Neural cell (in vitro differentiated cells): ENCODE results near the gene GNG12. TPM values are rescaled to one million over a fixed set of nuclear protein-coding genes. Genes with fewer than 3 reads are reported as not detected.

Experiments used
- H2AFZ ChIP-seq: fragments of 200-600, 300-800 bp; sonication (generic), shearing (Covaris generic); 2 replicates; pipeline ENCODE4 v1.6.0; 2014; ENCODE audit warnings: low read depth, mild to moderate bottlenecking, antibody characterized with exemption, low read length, moderate library complexity
- H3F3A ChIP-seq: fragments of 200-600 bp; shearing (Covaris generic); 2 replicates; pipeline ENCODE4 v1.6.1; 2016; ENCODE audit warnings: mild to moderate bottlenecking, moderate library complexity, mixed read lengths, antibody characterized with exemption, low read length; ENCODE audit not compliant: insufficient read depth, poor library complexity, severe bottlenecking
- H3K27ac ChIP-seq: fragments of 200-600, 300-800 bp; sonication (generic), shearing (Covaris generic); 2 replicates; pipeline ENCODE4 v1.5.1; 2014; ENCODE audit warnings: mild to moderate bottlenecking, low read length, moderate library complexity
- H3K27me3 ChIP-seq: fragments of 300-800, 200-600 bp; sonication (generic), shearing (Covaris generic); 2 replicates; pipeline ENCODE4 v1.6.0; 2014; ENCODE audit warnings: mild to moderate bottlenecking, low read depth, low read length, moderate library complexity; ENCODE audit not compliant: insufficient read depth
- H3K36me3 ChIP-seq: fragments of 300-800, 200-600 bp; sonication (generic), shearing (Covaris generic); 2 replicates; pipeline ENCODE4 v1.5.1; 2014; ENCODE audit warnings: mild to moderate bottlenecking, antibody characterized with exemption, low read length, moderate library complexity; ENCODE audit not compliant: insufficient read depth
- H3K4me2 ChIP-seq: fragments of 300-800, 200-600 bp; sonication (generic), shearing (Covaris generic); 2 replicates; pipeline ENCODE4 v1.6.0; 2014; ENCODE audit warnings: mild to moderate bottlenecking, low read length
- H3K4me3 ChIP-seq: fragments of 300-800, 200-600 bp; sonication (generic), shearing (Covaris generic); 2 replicates; pipeline ENCODE4 v1.5.1; 2014; ENCODE audit warnings: mild to moderate bottlenecking, low read length, moderate library complexity
- H3K79me2 ChIP-seq: fragments of 200-600 bp; shearing (Covaris generic); replicated peaks from 2 replicates; pipeline ENCODE4 v1.6.0; 2014; ENCODE audit warnings: mild to moderate bottlenecking, low read length, moderate library complexity; ENCODE audit not compliant: insufficient read depth
- H3K9ac ChIP-seq: fragments of 300-800, 200-600 bp; sonication (generic), shearing (Covaris generic); 2 replicates; pipeline ENCODE4 v1.6.1; 2016; ENCODE audit warnings: mild to moderate bottlenecking, low read length, mixed read lengths
- H3K9me2 ChIP-seq: fragments of 200-600 bp; shearing (Covaris generic); 2 replicates; pipeline ENCODE4 v1.6.1; 2016; ENCODE audit warnings: mild to moderate bottlenecking, low read length, mixed read lengths; ENCODE audit not compliant: insufficient read depth
- H3K9me3 ChIP-seq: fragments of 200-600, 300-800 bp; sonication (generic), shearing (Covaris generic); 2 replicates; pipeline ENCODE4 v1.6.1; 2016; ENCODE audit warnings: mild to moderate bottlenecking, mixed run types, low read length, moderate library complexity, mixed read lengths
- H4K20me1 ChIP-seq: fragments of 200-600 bp; shearing (Covaris generic); 2 replicates; pipeline ENCODE4 v1.6.1; 2016; ENCODE audit warnings: mild to moderate bottlenecking, mixed run types; ENCODE audit not compliant: insufficient read depth
- EP300 ChIP-seq: fragments of 450-650 bp; conservative IDR thresholded peaks from 2 replicates; pipeline ENCODE4 v1.6.1; 2014; ENCODE audit warnings: antibody characterized with exemption, mild to moderate bottlenecking, moderate library complexity; ENCODE audit not compliant: poor library complexity, severe bottlenecking
- EZH2 ChIP-seq: fragments of 200-600, 300-800 bp; shearing (Covaris generic), sonication (generic); IDR thresholded peaks from 2 replicates; pipeline ENCODE4 v1.6.1; 2014; ENCODE audit warnings: antibody characterized with exemption, low read length, borderline replicate concordance, mild to moderate bottlenecking; ENCODE audit not compliant: insufficient read depth, poor library complexity, severe bottlenecking
- MXI1 ChIP-seq: fragments of 450-650 bp; conservative IDR thresholded peaks from 2 replicates; pipeline ENCODE4 v1.6.1; 2014; ENCODE audit warnings: antibody characterized with exemption, mild to moderate bottlenecking; ENCODE audit not compliant: poor library complexity, severe bottlenecking
- POLR2AphosphoS5 ChIP-seq: IDR thresholded peaks from 2 replicates; pipeline ENCODE4 v1.6.1; 2012
- RAD21 ChIP-seq: fragments of 450-650 bp; conservative IDR thresholded peaks from 2 replicates; pipeline ENCODE4 v1.6.1; 2014; ENCODE audit warnings: antibody characterized with exemption, mild to moderate bottlenecking, moderate library complexity
- REST ChIP-seq: IDR thresholded peaks from 2 replicates; pipeline ENCODE4 v1.6.1; 2012; ENCODE audit warnings: borderline replicate concordance
- SMC3 ChIP-seq: fragments of 450-650 bp; conservative IDR thresholded peaks from 2 replicates; pipeline ENCODE4 v1.6.1; 2014; ENCODE audit warnings: antibody characterized with exemption, mild to moderate bottlenecking, moderate library complexity; ENCODE audit not compliant: poor library complexity
- TAF1 ChIP-seq: IDR thresholded peaks from 2 replicates; pipeline ENCODE4 v1.6.1; 2012; ENCODE audit warnings: low read depth
- polyA plus RNA-seq: library from polyadenylated mRNA; depleted of rRNA; stranded (reverse); fragments of >200 nt; gene quantifications from 2 replicates; pipeline ENCODE4 v1.2.3, GENCODE V29; 2014
- TF ChIP-seq, protein P1 (sequence below): fragments of 450-650 bp; IDR thresholded peaks from 2 replicates; pipeline ENCODE4 v1.5.1; 2014; ENCODE audit warnings: antibody characterized with exemption, mild to moderate bottlenecking, moderate library complexity; ENCODE audit not compliant: poor library complexity, severe bottlenecking

The GNG12 gene
- polyA plus RNA-seq, 1 donor from 2014 or later, result 0.35 TPM

- H3K9ac ChIP-seq, result no peak overlapping the region
- no peaks in the 10 kb centered on the region for H3F3A ChIP-seq
- no peak overlapping the region for H2AFZ ChIP-seq
- H3K79me2 ChIP-seq, result no peaks in the 10 kb centered on the region
- no peak overlapping the region for H3K27ac ChIP-seq
- no peaks in the 10 kb centered on the region for H3K36me3 ChIP-seq
- no peaks in the 10 kb centered on the region for H3K9me3 ChIP-seq
- no peaks in the 10 kb centered on the region for H4K20me1 ChIP-seq
- no peaks in the 10 kb centered on the region for H3K9me2 ChIP-seq
- no peak overlapping the region for H3K4me3 ChIP-seq
- no peak overlapping the region for H3K4me2 ChIP-seq
- TF ChIP-seq MXI1 (no peak), TAF1 (no peak), REST (no peak), EP300 (no peak), EZH2 (no peak), POLR2AphosphoS5 (no peak), RAD21 (no peak), SMC3 (no peak)
- TF ChIP-seq, protein P1, sequence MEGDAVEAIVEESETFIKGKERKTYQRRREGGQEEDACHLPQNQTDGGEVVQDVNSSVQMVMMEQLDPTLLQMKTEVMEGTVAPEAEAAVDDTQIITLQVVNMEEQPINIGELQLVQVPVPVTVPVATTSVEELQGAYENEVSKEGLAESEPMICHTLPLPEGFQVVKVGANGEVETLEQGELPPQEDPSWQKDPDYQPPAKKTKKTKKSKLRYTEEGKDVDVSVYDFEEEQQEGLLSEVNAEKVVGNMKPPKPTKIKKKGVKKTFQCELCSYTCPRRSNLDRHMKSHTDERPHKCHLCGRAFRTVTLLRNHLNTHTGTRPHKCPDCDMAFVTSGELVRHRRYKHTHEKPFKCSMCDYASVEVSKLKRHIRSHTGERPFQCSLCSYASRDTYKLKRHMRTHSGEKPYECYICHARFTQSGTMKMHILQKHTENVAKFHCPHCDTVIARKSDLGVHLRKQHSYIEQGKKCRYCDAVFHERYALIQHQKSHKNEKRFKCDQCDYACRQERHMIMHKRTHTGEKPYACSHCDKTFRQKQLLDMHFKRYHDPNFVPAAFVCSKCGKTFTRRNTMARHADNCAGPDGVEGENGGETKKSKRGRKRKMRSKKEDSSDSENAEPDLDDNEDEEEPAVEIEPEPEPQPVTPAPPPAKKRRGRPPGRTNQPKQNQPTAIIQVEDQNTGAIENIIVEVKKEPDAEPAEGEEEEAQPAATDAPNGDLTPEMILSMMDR, result no peak
- H3K27me3 ChIP-seq, result peaks cover 52% of the 10 kb centered on the region
Measured at GRCh38 chr1:67835663-67836452, 2.6 kb upstream of the GNG12 start.

- Histone ChIP-seq H3K4me3 (no peak overlapping the region), H2AFZ (no peak overlapping the region), H3K9me3 (no peaks in the 10 kb centered on the region), H3K27ac (no peak overlapping the region), H3K79me2 (no peaks in the 10 kb centered on the region), H3K36me3 (no peaks in the 10 kb centered on the region), H4K20me1 (no peaks in the 10 kb centered on the region), H3K9ac (no peak overlapping the region), H3F3A (no peaks in the 10 kb centered on the region), H3K4me2 (no peak overlapping the region), H3K9me2 (no peaks in the 10 kb centered on the region), H3K27me3 (peaks cover 65% of the 10 kb centered on the region)
- TF ChIP-seq RAD21, result no peak
- TF ChIP-seq REST, result no peak
- no peak for TF ChIP-seq EZH2
- TF ChIP-seq MXI1, result no peak
- no peak for TF ChIP-seq TAF1
- TF ChIP-seq, protein P1, result no peak
- TF ChIP-seq EP300, result no peak
- no peak for TF ChIP-seq POLR2AphosphoS5
- TF ChIP-seq SMC3, result no peak
Measured at GRCh38 chr1:67834246-67834877, 1.1 kb upstream of the GNG12 start.
